ENCODE results near the gene SMIM1.

The SMIM1 gene

GRCh38 chr1:3817821-3818597 lies 45.5 kb downstream of the SMIM1 start:
- no peak overlapping the region for H3K4me3 ChIP-seq (ENCODE audit: low read depth, low read length)

- no peak overlapping the region for H3K4me3 ChIP-seq (ENCODE audit: low read depth, low read length)
Measured at GRCh38 chr1:3819771-3820200, 47.2 kb downstream of the SMIM1 start.

- no peak overlapping the region for H3K4me3 ChIP-seq (ENCODE audit: low read depth, low read length)
Measured at GRCh38 chr1:3820316-3820715, 47.8 kb downstream of the SMIM1 start.

GRCh38 chr1:3821004-3821403 lies 48.5 kb downstream of the SMIM1 start:
- H3K4me3 ChIP-seq (ENCODE audit: low read depth, low read length): no peak overlapping the region

- H3K4me3 ChIP-seq (ENCODE audit: low read depth, low read length): no peak overlapping the region
Measured at GRCh38 chr1:3821447-3821846, 48.9 kb downstream of the SMIM1 start.

GRCh38 chr1:3821908-3822307 lies 49.4 kb downstream of the SMIM1 start:
- H3K4me3 ChIP-seq (ENCODE audit: low read depth, low read length): no peak overlapping the region

GRCh38 chr1:3822421-3822820 lies 49.9 kb downstream of the SMIM1 start:
- no peak overlapping the region for H3K4me3 ChIP-seq (ENCODE audit: low read depth, low read length)

- no peak overlapping the region for H3K4me3 ChIP-seq (ENCODE audit: low read depth, low read length)
Measured at GRCh38 chr1:3824650-3825049, 52.1 kb downstream of the SMIM1 start.

- no peak overlapping the region for H3K4me3 ChIP-seq (ENCODE audit: low read depth, low read length)
Measured at GRCh38 chr1:3825356-3825755, 52.8 kb downstream of the SMIM1 start.

Data from iPS-11a (cell line).